Inferior parietal cortex (tissue), 1 donor: ENCODE data around the gene HACD1.
A peak's percentile ranks its signal among the peaks of the same experiment; 100 is the strongest.
"Not testable (repeated sequence)": the region's sequence is repeated elsewhere in the genome, so short reads cannot be mapped to it uniquely, and the experiment has no call there.

Experiments
- DNase-seq: peaks from one replicate; pipeline ENCODE4 v3.0.0-alpha.2; 2016; ENCODE audit errors: extremely low spot score

The HACD1 gene

GRCh38 chr10:17643339-17643754 is 26.2 kb upstream of the HACD1 start:
- no peak for DNase-seq

DNA sequence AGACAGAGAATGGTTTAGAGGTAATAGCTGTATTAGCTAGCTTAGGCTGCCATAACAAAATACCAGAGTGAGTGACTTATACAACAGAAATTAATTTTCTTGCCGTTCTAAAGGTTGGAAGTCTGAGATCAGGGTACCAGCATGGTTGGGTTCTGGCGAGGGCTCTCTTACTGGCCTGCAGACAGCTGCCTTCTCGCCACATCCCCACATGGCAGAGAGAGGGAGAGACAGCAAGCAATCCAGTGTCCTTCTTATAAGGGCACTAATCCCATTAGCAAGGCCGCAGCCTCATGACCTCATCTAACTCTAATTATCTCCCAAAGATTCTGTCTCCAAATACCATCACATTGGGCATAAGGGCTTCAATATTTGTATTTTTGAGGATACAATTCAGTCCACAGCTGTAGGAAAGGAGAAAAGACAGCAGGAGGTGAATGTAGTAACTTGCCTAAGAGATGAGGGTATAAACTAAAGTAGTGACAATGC is 23.2 kb upstream of the HACD1 start:
- DNase-seq: no peak

DNA sequence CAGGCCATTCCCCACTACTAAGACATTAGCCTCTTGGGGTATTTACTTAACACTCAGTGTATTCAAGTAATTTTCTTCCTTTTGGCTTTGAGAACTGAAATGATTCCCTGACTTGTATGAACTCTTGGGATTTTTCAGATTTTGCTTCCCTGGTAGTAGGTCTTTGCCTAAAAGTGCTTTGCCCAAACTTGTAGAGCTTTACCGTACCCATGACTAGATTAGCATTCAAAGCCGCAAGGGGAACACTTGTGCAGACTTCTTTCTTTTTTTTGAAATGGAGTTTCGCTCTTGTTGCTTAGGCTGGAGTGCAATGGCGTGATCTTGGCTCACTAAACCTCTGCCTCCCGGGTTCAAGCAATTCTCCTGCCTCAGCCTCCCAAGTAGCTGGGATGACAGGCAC is 20.7 kb upstream of the HACD1 start:
- DNase-seq: no peak

DNA sequence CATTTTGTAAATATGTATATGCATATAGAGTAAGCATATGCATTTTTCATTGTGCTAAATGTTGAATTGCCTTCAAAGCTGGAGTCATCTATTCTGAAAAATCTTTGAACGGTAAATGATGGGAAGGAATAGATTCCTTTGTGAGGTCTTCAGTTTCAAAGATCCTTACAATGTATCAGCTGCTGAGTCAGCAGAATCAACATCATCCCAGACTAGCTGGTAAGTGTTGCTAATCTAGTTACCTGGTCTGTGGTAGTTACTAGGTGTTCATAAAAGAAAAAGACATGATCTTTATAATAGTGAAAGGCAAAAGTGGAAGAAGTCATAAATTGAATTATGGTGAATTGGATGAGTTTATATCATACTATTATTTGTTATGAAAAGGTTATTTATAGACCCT is 16.2 kb upstream of the HACD1 start:
- no peak for DNase-seq

- DNase-seq: not testable (repeated sequence)
Measured at GRCh38 chr10:17632590-17632989, 15.4 kb upstream of the HACD1 start.

DNA sequence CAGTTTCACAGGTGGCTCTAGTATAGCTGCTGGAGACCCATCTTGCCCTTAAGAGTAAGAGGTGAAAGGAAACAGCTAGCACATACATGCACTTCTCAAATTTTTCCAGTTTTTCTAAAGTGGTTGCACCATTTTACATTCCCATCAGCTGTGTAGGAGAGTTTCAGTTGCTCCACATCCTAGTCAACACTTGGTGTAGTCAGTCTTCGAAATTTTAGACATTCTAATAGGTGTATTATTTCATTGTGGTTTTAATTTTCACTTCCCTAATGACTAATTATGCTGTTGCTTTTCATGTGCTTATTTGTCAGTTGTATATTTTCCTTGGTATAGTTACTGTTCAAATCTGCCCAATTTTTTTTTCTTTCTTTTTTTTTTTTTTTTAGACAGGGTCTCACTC is 9.5 kb upstream of the HACD1 start:
- no peak for DNase-seq

- no peak for DNase-seq
Measured at GRCh38 chr10:17624996-17625395, 7.8 kb upstream of the HACD1 start.

GRCh38 chr10:17622061-17622460 is 4.9 kb upstream of the HACD1 start:
- DNase-seq: no peak

- peak; percentile 39 for DNase-seq
Measured at GRCh38 chr10:17616403-17617030, 657 bp downstream of the HACD1 start.

GRCh38 chr10:17609523-17610079 is 7.6 kb downstream of the HACD1 start:
- no peak for DNase-seq

DNA sequence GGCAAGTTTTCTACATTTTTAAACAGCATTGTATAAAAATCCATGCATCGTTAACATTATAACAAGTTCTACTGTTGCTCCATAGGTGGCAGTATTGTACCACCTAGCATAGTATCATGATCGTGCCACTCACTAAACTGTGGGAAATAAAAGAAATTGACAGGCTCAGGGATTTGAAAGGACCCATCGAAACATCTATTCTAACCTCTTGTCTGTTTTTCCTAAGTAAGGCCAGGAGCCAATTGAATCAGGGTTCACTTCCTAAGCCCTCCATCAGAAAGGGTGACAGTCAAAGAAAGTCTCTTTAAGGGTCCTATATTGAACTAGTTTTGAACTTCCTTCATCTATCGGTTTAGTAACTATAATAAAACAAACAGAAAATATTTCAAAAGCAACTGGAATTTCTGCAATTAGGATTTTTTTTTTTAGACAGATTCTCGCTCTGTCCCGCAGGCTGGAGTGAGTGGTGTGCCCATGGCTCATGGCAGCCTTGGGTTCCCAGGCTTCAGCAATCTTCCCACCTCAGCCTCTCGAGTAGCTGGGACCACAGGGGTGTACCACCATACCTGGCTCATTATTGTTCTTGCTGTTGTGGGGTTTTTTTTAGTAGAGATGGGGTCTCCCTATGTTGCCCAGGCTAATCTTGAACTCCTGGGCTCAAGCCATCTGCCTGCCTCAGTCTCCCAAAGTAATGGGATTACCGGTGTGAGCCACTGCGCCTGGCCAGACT is 9.4 kb downstream of the HACD1 start:
- DNase-seq: peak; percentile 71

- no peak for DNase-seq
Measured at GRCh38 chr10:17607060-17607459, 10.1 kb downstream of the HACD1 start.

DNA sequence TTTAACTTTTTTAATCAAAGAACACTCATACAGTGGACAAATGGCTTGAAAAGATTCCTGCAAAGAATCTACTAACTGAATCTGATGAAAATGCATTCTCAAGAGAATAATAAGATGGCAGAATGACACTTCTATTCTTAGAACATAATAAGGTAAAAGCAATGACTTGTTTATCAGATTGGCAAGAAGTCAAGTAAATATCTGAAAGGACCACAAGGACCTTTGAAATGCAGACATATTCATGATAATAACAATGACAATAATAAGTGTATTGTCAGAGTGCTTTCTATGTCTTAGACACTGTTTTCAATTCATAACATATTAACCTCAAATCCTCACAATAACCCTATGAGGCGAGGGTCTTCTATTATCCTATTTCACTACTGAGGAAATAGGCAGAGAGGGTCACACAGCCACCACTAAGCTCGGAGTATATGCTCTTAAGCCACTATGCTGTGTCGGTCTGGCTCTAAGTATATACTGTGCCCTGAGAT is 10.6 kb downstream of the HACD1 start:
- DNase-seq: no peak

DNA sequence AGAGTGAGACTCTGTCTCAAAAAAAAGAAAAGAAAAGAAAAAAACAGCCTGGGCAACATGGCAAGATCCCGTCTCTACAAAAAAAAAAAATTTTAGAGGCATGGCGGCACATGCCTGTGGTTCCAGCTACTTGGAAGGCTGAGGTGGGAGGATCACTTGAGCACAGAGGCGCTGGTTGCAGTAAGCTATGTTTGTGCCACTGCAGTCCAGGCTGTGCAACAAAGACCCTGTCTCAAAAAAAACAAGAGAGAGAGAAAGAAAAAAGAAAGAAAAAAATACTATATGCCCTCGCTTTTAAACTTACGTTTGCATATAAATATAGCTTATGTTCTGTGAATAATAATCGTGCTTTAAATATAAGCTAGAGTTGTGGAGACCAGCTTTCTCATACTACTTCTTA is 11.2 kb downstream of the HACD1 start:
- no peak for DNase-seq

DNA sequence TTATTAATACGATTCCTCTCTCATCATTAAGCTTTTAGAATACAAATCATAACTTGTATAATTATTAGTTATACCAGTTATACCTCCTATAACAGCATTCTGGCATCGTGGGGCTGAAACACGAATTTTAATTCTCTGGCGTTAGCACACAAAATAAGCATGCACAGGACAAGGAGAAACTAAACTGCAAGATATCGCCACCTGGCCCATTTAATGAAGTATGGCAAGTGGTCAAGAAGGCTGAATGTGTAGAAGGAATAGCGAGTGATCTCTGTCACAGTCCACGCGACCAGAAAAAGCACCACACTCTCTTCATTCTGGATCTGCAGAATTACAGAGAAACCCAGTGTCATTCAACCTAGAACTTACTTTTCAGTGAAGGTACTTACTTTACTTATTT is 18.1 kb downstream of the HACD1 start:
- DNase-seq: no peak

GRCh38 chr10:17597386-17597785 is 19.8 kb downstream of the HACD1 start:
- DNase-seq: no peak

DNA sequence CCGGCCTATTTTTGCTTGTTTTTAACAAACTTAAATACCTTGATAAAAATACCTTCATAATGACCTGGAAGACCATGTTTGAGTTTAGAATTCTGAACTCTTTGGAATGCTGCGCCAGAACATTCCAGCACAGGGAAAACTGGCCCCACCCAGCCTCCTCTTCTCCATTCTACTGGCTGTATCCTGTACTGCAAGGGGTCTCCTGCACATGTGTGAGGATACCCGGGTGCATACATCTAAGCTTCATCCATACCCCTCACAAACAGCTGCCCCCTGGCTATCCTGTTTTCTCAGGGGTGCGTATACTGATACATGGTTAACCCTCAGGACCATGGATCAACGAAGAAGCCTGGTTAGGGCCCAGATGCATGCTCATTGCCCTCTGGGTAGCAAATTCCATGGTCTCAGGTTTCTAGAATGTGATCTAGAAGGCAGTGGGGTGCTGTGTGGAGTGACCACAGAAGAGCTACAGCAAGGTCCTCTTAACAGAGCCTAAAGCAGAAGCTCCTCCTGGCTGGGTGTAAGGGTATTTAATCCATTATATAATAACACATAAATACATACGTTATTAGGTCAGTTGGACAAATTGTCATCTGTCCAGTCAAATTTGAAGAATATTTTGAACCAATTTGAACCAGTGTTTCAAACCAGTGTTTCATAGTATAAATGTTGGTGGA is 26.1 kb downstream of the HACD1 start:
- DNase-seq: no peak

- DNase-seq: not testable (repeated sequence)
Measured at GRCh38 chr10:17589316-17589715, 27.9 kb downstream of the HACD1 start.

GRCh38 chr10:17588420-17588819 is 28.8 kb downstream of the HACD1 start:
- no peak for DNase-seq

DNA sequence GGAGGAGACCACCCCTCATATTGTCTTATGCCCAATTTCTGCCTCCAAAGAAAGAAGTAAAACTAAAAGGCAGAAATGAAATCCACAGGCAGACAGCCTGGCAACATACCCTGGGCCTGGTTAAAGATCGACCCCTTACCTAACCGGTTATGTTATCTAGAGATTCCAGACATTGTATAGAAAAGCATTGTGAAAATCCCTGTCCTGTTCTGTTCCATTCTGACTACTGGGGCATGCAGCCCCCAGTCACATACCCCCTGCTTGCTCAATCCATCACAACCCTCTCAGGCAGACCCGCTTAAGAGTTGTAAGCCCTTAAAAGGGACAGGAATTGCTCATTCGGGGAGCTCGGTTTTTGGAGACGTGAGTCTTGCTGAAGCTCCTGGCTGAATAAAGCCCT is 29.9 kb downstream of the HACD1 start:
- not testable (repeated sequence) for DNase-seq

GRCh38 chr10:17586821-17587234 is 30.3 kb downstream of the HACD1 start:
- DNase-seq: no peak

DNA sequence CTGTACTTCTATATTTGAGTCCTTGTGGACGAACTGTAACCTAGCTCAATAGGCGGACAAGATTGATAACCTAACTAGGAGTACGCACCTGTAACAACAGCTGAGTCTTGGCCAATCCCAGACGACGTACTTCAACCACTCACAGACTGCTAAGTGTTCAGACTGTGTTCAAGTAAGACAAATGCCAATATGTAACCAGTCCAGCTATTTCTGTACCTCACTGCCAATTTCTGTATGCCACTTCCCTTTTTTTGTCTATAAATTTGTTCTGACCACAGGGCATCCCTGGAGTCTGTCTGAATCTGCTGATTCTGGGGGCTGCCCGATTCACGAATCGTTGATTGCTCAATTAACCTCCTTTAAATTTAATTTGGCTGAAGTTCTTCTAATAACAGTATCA is 32.2 kb downstream of the HACD1 start:
- DNase-seq: no peak
